GM18867 (cell line): ENCODE data around the gene AKTIP.
A peak's percentile ranks its signal among the peaks of the same experiment; 100 is the strongest.
"Not testable (repeated sequence)": the region's sequence is repeated elsewhere in the genome, so short reads cannot be mapped to it uniquely, and the experiment has no call there.

Experiments
- ATAC-seq: cut with Tn5 transposase; IDR thresholded peaks from one replicate; pipeline ENCODE4 v1.9.1; 2021; ENCODE audit warnings: mild to moderate bottlenecking, moderate library complexity; ENCODE audit not compliant: unreplicated experiment

The AKTIP gene

GRCh38 chr16:53502331-53503269 is at the start of gene AKTIP:
TSS of gene AKTIP (minus strand) at chr16:53503209. CDS start at chr16:53500259, 2,950 bp downstream.
- peak; percentile 31 for ATAC-seq

GRCh38 chr16:53549970-53550690 is 47.1 kb upstream of the AKTIP start:
- peak; percentile 77 for ATAC-seq

- ATAC-seq = no peak
These were observed 44.0 kb upstream of the AKTIP start for GRCh38 chr16:53546988-53547391.

GRCh38 chr16:53545433-53545832 is 42.4 kb upstream of the AKTIP start:
- ATAC-seq = no peak

- no peak for ATAC-seq
These were observed 39.3 kb upstream of the AKTIP start for GRCh38 chr16:53542283-53542682.

GRCh38 chr16:53541326-53541725 is 38.3 kb upstream of the AKTIP start:
- ATAC-seq = no peak

GRCh38 chr16:53539759-53540718 is 37.0 kb upstream of the AKTIP start:
- not testable (repeated sequence) for ATAC-seq

- not testable (repeated sequence) for ATAC-seq
These were observed 36.3 kb upstream of the AKTIP start for GRCh38 chr16:53539346-53539745.

- ATAC-seq = no peak
These were observed 34.6 kb upstream of the AKTIP start for GRCh38 chr16:53537626-53538025.

- ATAC-seq = no peak
These were observed 31.2 kb upstream of the AKTIP start for GRCh38 chr16:53534206-53534605.

GRCh38 chr16:53530741-53531140 is 27.7 kb upstream of the AKTIP start:
- ATAC-seq = no peak

GRCh38 chr16:53530046-53530445 is 27.0 kb upstream of the AKTIP start:
- ATAC-seq = no peak

GRCh38 chr16:53529513-53529912 is 26.5 kb upstream of the AKTIP start:
- ATAC-seq = no peak

- no peak for ATAC-seq
These were observed 25.8 kb upstream of the AKTIP start for GRCh38 chr16:53528797-53529196.

GRCh38 chr16:53523971-53524548 is 21.1 kb upstream of the AKTIP start:
- no peak for ATAC-seq

GRCh38 chr16:53523126-53523804 is 20.3 kb upstream of the AKTIP start:
- ATAC-seq = no peak

- no peak for ATAC-seq
These were observed 16.5 kb upstream of the AKTIP start for GRCh38 chr16:53519417-53520091.

- ATAC-seq = peak; percentile 95
These were observed 15.8 kb upstream of the AKTIP start for GRCh38 chr16:53518550-53519416.
